Measurements from ENCODE around the gene FBXL15. TPM values are rescaled to one million over a fixed set of nuclear protein-coding genes. Genes with fewer than 3 reads are reported as not detected.

The FBXL15 gene
- total RNA-seq, 4 donors from 2014 or later, result 18.6 to 41.9 (median 26.1) TPM

DNA sequence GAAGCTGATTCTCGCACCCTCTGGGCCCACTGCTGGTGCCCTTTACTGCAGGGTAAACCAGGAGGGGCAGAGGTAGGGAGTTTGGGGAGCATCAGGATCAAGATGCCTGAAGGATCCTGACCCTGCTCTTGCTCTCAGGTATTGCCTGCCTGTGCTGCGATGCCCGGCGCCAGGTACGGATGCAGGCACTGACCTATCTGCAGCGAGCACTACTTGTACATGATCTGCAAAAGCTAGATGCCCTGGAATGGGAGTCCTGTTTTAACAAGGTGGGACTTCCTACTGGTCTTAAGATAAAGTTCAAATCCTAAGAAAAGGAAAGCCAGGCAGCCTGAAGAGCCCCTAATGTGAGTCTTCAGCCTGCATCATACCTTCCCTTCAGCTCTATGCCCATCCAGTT is 41.3 kb upstream of the FBXL15 start:
- Histone ChIP-seq H3K4me3 (no peak overlapping the region), H3K27me3 (no peaks in the 10 kb centered on the region), H3K9me3 (no peaks in the 10 kb centered on the region), H3K4me1 (no peaks in the 10 kb centered on the region), H3K36me3 (peaks cover 0 to 90% of the 10 kb centered on the region in 2 donors), H3K27ac (no peak overlapping the region)
- WGBS, 2 donors (ENCODE audit: low coverage in 1 of 2), result 100% methylated on average over 1 of the region's 6 CpGs
- TF ChIP-seq, protein P1, sequence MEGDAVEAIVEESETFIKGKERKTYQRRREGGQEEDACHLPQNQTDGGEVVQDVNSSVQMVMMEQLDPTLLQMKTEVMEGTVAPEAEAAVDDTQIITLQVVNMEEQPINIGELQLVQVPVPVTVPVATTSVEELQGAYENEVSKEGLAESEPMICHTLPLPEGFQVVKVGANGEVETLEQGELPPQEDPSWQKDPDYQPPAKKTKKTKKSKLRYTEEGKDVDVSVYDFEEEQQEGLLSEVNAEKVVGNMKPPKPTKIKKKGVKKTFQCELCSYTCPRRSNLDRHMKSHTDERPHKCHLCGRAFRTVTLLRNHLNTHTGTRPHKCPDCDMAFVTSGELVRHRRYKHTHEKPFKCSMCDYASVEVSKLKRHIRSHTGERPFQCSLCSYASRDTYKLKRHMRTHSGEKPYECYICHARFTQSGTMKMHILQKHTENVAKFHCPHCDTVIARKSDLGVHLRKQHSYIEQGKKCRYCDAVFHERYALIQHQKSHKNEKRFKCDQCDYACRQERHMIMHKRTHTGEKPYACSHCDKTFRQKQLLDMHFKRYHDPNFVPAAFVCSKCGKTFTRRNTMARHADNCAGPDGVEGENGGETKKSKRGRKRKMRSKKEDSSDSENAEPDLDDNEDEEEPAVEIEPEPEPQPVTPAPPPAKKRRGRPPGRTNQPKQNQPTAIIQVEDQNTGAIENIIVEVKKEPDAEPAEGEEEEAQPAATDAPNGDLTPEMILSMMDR (IDR thresholded peaks at IDR 0.05), result no peak
- TF ChIP-seq POLR2AphosphoS5 (IDR thresholded peaks at IDR 0.05) (no peak), EP300 (IDR thresholded peaks at IDR 0.05) (no peak), POLR2A (IDR thresholded peaks at IDR 0.05) (no peak)
- ATAC-seq, result no peak

DNA sequence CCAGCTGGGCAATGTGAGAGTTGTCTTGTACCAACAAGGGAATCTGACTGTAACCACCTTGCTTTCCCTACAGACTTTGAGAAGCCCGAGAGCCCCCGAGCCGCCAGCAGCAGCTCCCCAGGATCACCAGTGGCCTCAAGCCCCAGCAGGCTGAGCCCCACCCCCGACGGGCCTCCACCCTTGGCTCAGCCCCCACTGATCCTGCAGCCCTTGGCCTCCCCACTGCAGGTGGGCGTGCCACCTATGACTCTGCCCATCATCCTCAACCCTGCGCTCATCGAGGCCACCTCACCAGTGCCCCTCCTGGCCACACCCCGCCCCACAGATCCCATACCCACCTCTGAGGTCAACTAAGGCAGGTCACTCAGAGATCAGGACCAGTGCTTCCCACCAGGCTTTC is 38.7 kb upstream of the FBXL15 start:
- 77% methylated on average over 3 of the region's 9 CpGs; no CpG with 5 or more reads in 1 of the 2 donors for WGBS, 2 donors (ENCODE audit: low coverage in 1 of 2)
- H3K36me3 ChIP-seq, result peaks cover 0 to 64% of the 10 kb centered on the region in 2 donors
- ATAC-seq, result no peak

DNA sequence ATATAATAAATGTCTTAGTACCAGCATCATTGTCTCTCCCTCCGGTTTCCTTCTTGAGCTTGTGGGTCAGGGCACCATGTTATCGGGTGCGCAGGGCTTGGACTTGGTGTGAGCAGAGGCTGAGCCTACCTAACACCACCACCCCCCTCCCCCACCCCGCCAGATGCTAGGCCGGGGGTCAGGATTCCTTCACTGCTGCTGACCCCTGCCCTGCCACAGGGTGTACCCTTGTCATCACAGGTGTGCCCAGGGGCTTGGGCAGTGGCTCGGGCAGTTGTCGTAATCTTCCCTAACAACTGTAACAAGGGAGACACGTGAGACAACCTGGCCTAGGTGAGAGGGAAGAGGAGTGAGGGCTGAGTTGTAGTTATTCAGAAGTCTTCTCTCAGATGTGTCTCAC is 37.8 kb upstream of the FBXL15 start:
- H3K27me3 ChIP-seq, result no peaks in the 10 kb centered on the region
- no peak for ATAC-seq
- 83% methylated on average over 4 of the region's 8 CpGs; no CpG with 5 or more reads in 1 of the 2 donors for WGBS, 2 donors (ENCODE audit: low coverage in 1 of 2)
- H3K4me1 ChIP-seq, result peaks cover 0 to 10% (median 0%) of the 10 kb centered on the region in 3 donors
- H3K27ac ChIP-seq, result no peak overlapping the region
- no peaks in the 10 kb centered on the region for H3K9me3 ChIP-seq
- TF ChIP-seq POLR2AphosphoS5 (IDR thresholded peaks at IDR 0.05) (no peak), POLR2A (IDR thresholded peaks at IDR 0.05) (no peak), EP300 (IDR thresholded peaks at IDR 0.05) (no peak)
- TF ChIP-seq, protein P1 (IDR thresholded peaks at IDR 0.05), result no peak
- H3K36me3 ChIP-seq, result peaks cover 0 to 55% of the 10 kb centered on the region in 2 donors
- no peak overlapping the region for H3K4me3 ChIP-seq

More for the DNA sequence above, 38.7 kb upstream of the FBXL15 start:
- Histone ChIP-seq H3K27me3 (no peaks in the 10 kb centered on the region), H3K27ac (no peak overlapping the region), H3K9me3 (no peaks in the 10 kb centered on the region), H3K4me1 (peaks cover 0 to 10% (median 0%) of the 10 kb centered on the region in 3 donors), H3K4me3 (no peak overlapping the region)
- TF ChIP-seq, protein P1 (IDR thresholded peaks at IDR 0.05), result no peak
- TF ChIP-seq POLR2A (IDR thresholded peaks at IDR 0.05) (no peak), POLR2AphosphoS5 (IDR thresholded peaks at IDR 0.05) (no peak), EP300 (IDR thresholded peaks at IDR 0.05) (no peak)

DNA sequence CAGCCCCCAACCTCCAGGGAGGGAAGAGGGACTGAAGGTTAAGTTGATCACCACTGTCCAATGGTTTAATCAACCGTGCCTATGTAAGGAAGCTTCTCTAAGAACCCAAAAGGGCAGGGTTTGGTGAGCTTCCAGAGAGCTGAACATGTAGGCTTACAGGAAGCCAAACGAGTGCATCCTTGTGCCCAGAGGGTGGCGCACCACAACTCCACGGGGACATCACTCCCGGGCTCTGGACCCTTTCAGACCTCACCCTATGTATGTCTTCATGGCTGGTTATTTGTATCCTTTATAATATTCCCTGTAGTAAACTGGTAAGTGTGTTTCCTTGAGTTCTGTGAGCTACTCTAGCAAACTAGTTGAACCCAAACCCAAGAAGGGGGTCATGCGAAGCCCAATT is 36.6 kb upstream of the FBXL15 start:
- Histone ChIP-seq H3K36me3 (peaks cover 0 to 43% of the 10 kb centered on the region in 2 donors), H3K9me3 (no peaks in the 10 kb centered on the region), H3K4me1 (peaks cover 0 to 10% (median 0%) of the 10 kb centered on the region in 3 donors), H3K27me3 (no peaks in the 10 kb centered on the region), H3K4me3 (no peak overlapping the region), H3K27ac (no peak overlapping the region)
- WGBS, 2 donors (ENCODE audit: low coverage in 1 of 2), result 32 to 39% methylated on average over 6 of the region's 6 CpGs
- ATAC-seq, result no peak
- TF ChIP-seq, protein P1 (IDR thresholded peaks at IDR 0.05), result no peak
- no peak for TF ChIP-seq POLR2A (IDR thresholded peaks at IDR 0.05)
- no peak for TF ChIP-seq POLR2AphosphoS5 (IDR thresholded peaks at IDR 0.05)
- TF ChIP-seq EP300 (IDR thresholded peaks at IDR 0.05), result no peak

Measured in gastroesophageal sphincter (tissue), 4 donors.